ENCODE data around the gene CAPN13. TPM values are rescaled to one million over a fixed set of nuclear protein-coding genes. Genes with fewer than 3 reads are reported as not detected.

CAPN13 gene
- total and polyA plus RNA-seq, 10 of the 15 experiments (the other 5 are each of a cell fraction or from before 2014, with no cell fraction given), result 0.03 to 0.10 (median 0.06) TPM; not detected in 7

- TF ChIP-seq REST (IDR thresholded peaks at IDR 0.05; ENCODE audit: low read depth, low read length) (no peak), BMI1 (IDR thresholded peaks at IDR 0.05; ENCODE audit: borderline replicate concordance) (no peak), PML (IDR thresholded peaks at IDR 0.05; ENCODE audit: low read length) (no peak), ZNF592 (IDR thresholded peaks at IDR 0.05) (no peak)
These were observed 65.7 kb downstream of the CAPN13 start (continued) for GRCh38 chr2:30741576-30741975.

Data from GM12878 (cell line).